Measurements from ENCODE around the gene APBB2. TPM values are rescaled to one million over a fixed set of nuclear protein-coding genes. Genes with fewer than 3 reads are reported as not detected.

The APBB2 gene
- polyA plus RNA-seq, 4 donors = 53.4 to 101 (median 54.3) TPM

- no peak for DNase-seq (ENCODE audit: low read depth in 4 of 4, low spot score in 3 of 4)
Observed at GRCh38 chr4:41110050-41110449, 104.3 kb downstream of the APBB2 start.

DNA sequence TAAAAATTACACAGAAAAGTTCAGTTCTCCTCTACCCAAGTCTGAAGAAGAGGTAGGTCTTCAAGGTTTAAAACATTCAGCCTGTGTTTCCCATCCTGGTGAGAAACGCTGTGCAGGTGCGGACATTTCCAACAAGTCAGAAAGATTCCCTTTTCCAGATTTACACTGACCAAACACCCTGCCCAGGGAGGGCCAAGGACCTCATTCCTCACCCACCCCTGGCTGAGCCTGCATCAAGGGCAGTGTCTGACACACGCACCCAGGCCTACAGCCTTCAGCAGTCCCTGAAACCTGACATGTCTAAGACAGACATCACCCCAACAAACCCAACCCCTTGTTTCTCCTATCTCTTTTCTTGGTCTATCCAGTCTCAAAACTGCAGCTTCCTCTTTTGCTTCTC, 105.9 kb downstream of the APBB2 start:
- no peak for DNase-seq (ENCODE audit: low read depth in 4 of 4, low spot score in 3 of 4)

DNA sequence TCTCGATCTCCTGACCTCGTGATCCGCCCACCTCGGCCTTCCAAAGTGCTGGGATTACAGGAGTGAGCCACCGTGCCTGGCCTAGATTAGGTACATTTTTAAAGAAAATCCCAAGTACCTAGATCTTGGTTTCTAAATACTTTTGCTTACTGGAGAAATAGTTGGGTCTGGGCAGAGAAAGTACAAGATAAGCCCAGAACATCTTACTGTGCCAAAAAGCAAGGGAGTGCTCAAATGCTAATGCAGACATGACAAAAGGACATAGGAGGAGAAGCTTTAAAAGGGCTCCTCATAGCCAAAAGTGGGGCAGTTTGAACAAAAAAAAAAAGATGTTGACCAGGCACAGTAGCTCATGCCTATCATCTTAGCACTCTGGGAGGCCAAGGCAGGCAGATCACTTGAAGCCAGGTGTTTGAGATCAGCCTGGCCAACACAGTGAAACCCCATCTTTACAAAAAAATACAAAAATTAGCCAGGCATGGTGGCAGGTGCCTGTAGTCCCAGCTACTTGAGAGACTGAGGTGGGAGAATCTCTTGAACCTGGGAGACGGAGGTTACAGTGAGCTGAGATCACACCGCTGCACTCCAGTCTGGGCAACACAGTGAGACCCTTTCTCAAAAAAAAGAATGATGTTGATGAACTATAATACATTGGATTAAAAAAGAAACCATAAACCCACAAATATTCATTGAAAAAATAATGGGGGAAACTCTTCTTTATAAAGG, 107.5 kb downstream of the APBB2 start:
- no peak for DNase-seq (ENCODE audit: low read depth in 4 of 4, low spot score in 3 of 4)

DNA sequence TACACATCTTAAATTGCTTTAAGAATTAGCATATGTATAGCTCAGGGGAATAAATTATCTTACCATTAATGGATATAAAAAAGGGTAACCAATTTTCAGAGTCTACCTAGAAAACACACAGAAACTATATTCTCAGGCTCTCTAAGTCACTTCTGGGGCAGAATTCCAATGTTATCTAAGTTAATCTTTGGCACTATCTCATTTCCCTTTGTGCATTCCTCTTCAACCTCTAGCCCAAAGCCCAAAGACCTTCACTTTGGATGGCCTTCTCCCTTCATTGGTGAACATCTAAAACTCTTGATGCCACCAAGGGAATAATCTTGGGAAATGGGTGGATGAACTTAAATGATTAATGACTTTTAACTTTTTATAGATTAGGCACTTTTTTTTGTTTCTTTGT, 108.3 kb downstream of the APBB2 start:
- no peak for DNase-seq (ENCODE audit: low read depth in 4 of 4, low spot score in 3 of 4)

DNA sequence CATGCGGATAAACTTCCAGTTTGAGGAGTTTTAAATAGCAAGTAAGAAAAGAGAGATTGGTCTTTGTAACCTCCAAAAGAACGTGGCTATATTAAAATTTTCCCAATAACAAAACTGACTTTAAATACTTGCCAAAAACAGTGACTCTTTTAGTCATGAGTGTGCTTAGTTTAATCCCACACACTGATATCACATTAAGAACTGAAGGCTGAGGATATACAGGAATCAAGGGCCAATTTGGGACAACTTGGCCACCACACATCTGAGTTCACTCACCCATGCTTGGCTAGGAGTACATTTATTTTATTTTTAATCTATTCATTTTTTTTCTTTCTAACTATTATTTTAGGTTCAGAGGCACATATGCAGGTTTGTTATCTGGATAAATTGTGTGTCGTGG, 110.2 kb downstream of the APBB2 start:
- no peak for DNase-seq (ENCODE audit: low read depth in 4 of 4, low spot score in 3 of 4)

- DNase-seq (ENCODE audit: low read depth in 4 of 4, low spot score in 3 of 4) = no peak
Observed at GRCh38 chr4:41103657-41104056, 110.7 kb downstream of the APBB2 start.

DNA sequence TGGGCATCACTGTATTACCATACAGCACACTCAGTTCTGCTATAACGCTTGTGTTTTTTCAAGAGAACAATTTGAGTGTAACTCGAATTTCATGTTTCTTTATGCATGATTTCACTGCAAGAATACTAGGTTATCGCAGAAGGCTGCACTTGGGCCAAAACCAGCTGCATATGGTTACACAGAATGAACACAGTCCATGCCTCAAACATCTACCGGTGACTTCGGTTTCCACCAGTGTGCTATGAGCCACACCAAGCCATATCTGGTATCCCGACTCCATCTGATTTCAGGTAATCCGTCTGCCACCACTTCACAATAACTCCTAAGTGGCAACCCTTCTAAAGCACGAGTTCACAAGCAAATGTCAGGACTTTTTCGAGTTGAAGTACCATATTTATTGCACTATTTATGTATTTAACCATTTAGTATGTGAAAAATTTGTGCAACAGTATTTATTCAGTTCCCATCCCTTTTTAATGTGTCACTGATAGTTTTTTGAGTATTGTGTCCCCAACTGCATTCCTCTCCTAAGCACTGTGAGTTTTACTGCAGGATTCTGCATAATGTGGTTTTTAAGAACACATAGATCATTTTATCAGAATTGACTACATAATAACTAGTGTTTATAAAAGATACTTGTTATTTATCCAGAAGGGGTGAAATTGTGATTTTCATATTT, 111.8 kb downstream of the APBB2 start:
- no peak for DNase-seq (ENCODE audit: low read depth in 4 of 4, low spot score in 3 of 4)

DNA sequence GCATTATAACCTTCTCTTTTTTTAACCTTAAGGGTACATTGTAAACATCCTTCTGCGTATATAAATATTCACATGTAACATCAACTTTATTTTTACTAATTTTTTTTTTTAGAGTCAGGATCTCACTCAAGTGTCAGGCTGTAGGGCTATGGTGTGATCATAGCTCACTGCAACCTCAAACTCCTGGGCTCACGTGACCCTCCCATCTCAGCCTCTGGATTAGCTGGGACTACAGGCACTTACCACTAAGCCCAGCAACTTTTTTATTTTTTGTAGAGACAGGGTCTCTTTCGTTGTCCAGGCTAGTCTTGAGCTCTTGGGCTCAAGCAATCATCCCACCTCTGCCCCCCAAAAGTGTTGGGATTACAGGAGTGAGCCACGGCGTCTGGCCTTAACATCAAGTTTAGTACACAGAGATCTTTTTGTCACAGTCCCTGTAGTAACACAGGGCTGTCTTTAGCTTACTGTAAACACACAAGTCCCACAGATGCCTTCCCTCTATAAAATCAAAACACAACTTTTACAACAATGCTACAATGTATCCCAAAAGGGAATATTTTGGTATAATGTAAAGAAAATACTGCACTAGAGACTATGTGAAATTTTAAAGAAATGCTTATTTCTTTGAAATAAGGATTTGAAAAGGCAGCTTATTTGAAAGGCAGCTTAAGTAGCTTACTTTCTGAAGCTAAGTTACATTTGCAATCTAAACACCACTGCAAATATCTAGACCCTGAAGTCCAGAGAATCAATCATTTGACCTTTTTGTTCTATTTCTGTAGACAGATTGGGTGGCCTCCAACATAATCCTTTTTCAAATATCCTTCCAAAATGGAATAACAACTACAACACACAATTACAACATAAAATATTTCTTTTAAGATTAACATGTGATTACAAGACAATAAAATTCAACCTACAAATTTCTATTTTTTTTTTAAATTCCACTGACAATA, 116.0 kb downstream of the APBB2 start:
- no peak for DNase-seq (ENCODE audit: low read depth in 4 of 4, low spot score in 3 of 4)

- DNase-seq (ENCODE audit: low read depth in 4 of 4, low spot score in 3 of 4) = no peak
Observed at GRCh38 chr4:41095973-41096372, 118.4 kb downstream of the APBB2 start.

GRCh38 chr4:41095192-41095872, 119.0 kb downstream of the APBB2 start:
- DNase-seq (ENCODE audit: low read depth in 4 of 4, low spot score in 3 of 4) = no peak

- DNase-seq (ENCODE audit: low read depth in 4 of 4, low spot score in 3 of 4) = no peak
Observed at GRCh38 chr4:41092128-41092527, 122.2 kb downstream of the APBB2 start.

- DNase-seq (ENCODE audit: low read depth in 4 of 4, low spot score in 3 of 4) = no peak
Observed at GRCh38 chr4:41081847-41082246, 132.5 kb downstream of the APBB2 start.

GRCh38 chr4:41080976-41081375, 133.4 kb downstream of the APBB2 start:
- DNase-seq (ENCODE audit: low read depth in 4 of 4, low spot score in 3 of 4) = no peak

GRCh38 chr4:41079881-41080560, 134.3 kb downstream of the APBB2 start:
- no peak for DNase-seq (ENCODE audit: low read depth in 4 of 4, low spot score in 3 of 4)

- no peak for DNase-seq (ENCODE audit: low read depth in 4 of 4, low spot score in 3 of 4)
Observed at GRCh38 chr4:41077628-41078027, 136.7 kb downstream of the APBB2 start.

- no peak for DNase-seq (ENCODE audit: low read depth in 4 of 4, low spot score in 3 of 4)
Observed at GRCh38 chr4:41076481-41076880, 137.9 kb downstream of the APBB2 start.

DNA sequence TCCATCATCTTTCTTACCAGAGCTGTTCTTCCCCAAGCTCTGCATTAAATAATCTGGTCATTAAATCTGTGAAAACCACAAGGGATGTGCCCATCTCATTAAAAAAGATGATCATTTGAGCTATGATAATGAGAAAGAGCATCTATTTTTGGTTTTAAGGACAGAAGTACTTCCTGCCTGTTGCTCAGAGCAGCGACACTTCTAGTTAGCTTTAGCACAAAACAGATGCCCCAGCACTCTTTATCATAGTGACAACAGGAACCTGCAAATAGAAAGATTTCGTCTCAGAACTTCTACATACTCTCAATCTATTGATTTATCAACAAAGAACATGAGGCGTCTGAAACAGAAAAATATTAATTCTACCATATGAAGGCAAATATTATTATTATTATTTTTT, 140.1 kb downstream of the APBB2 start:
- DNase-seq (ENCODE audit: low read depth in 4 of 4, low spot score in 3 of 4) = no peak

DNA sequence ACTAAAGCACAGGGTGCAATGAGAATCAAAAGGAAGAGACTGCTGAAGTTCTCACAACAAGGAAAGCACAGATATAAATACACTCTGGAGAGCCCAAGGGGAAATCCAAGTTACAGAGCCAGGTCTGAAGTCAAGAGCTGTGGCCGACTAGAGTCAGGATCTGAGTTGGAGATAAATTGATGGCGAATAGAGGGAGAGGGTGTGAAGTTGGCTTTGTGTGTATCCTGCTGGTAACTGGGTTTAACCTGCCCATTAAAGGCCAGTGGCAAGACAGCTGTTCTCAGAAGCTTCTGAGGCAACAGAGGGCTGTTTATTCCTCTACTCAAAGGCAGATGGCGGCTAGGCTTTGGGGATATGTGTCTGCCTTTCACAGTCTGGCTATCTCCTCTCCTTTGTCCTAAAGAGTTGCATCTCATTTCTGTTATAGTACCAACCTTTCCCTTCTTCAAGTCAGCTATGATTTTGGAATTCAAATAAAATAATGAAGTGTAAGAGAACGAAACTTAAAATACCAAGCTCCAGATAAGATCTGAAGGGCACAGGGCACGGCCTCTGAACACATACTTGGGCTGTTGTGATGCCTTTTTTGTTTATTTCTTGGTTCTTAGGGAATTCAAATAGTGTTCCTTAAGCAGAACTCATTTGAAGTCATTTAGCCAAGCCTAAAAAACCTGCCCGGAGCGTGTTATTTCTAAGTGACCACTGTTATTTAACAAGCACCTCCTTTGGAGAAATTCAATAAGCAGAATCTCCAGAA, 142.1 kb downstream of the APBB2 start:
- no peak for DNase-seq (ENCODE audit: low read depth in 4 of 4, low spot score in 3 of 4)

DNA sequence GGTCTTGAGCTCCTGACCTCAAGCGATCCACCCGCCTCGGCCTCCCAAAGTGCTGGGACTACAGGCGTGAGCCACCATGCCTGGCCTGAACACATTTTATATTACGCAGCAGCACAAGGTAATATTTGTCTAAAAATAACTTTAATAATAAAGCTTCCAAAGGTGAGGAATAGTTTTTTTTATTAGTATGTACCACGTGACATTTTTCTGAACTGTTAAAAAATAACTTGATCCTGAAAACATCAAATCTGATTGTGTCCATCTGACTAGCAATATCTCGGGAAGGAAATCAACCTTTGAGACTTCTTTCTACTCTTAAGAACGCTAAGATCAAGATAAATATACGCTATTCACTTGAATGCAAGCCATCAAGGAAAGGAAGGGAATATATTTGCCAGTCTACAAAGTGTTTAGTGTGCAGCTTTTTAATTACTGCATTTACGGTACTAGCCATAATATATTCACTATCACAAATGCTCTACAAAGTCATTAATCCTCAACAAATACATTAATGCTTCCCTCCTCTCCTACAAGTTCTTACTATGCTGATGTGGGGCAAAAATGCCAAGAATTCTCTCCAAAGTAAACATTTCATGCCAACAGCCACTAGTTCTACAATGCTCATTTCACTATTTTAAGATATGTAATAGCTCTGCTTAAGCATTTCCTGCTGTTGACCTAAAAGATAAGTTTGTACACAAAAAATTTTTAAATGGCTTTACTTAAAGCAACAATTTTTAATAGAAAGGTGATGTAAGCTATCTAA, 143.6 kb downstream of the APBB2 start:
- no peak for DNase-seq (ENCODE audit: low read depth in 4 of 4, low spot score in 3 of 4)
